ENCODE measurements around the gene KCNK18.

- TF ChIP-seq CTCF (IDR thresholded peaks at IDR 0.05) (no peak), POLR2A (IDR thresholded peaks at IDR 0.05) (no peak)
Observed at GRCh38 chr10:117178190-117178589, 19.1 kb upstream of the KCNK18 start.

All from right lobe of liver (tissue), 4 donors.